Superior temporal gyrus (tissue), 1 donor: Measurements from ENCODE around the gene GULP1.
A peak's percentile ranks its signal among the peaks of the same experiment; 100 is the strongest.

ENCODE experiments used
- DNase-seq: peaks from one replicate; pipeline ENCODE4 v3.0.0-alpha.2; 2016; ENCODE audit errors: extremely low spot score

Gene GULP1

GRCh38 chr2:188322569-188323551, 31.2 kb downstream of the GULP1 start:
- DNase-seq, result no peak

- DNase-seq, result no peak
These were observed 32.4 kb downstream of the GULP1 start for GRCh38 chr2:188324067-188324466.

DNA sequence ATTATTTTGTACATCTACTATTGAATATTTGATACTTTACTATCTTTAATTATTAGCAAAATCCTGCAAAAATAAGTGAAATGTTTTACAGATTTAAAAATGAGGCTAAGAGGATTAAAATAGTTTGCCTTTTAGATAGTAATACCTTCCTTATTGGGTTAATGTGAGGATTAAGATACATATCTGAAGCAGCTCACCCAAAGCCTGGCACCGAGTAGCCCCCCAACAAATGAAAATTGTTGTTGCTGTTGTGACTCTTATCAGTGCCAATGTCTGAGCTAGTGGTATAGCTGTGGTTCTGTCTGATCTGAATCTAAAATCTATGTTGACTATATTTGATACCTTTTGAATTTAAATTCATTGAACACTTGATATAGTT, 34.6 kb downstream of the GULP1 start:
- DNase-seq, result no peak

DNA sequence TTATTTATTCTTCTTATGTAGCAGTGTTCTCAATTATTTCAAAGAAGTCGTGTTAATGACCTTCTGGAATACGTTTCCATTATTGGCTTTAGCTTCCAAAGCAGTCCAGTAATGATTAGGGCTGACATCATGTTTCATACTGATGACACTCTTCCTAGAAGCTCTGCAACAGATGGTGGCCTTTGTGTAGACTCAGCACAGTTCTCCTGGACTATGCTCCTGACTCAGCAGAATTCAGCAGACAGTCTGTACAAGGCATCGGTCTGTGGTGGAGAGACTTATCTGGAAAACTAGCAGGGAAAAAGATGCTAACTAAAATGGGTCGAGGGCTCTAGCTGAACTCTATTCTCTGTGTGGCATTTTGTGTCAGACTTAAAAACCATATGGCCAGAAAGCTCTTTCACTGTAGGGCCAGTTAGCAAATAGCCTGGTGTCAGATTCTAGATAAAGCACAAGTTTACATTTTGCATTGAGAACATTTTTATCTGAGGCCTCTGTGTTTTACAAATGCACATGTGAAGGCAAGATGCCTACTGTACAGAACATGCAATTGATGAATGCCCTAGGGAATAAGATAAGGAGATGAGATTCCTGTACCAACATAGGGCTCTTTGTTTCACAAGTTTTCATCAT, 35.1 kb downstream of the GULP1 start:
- DNase-seq, result no peak

DNA sequence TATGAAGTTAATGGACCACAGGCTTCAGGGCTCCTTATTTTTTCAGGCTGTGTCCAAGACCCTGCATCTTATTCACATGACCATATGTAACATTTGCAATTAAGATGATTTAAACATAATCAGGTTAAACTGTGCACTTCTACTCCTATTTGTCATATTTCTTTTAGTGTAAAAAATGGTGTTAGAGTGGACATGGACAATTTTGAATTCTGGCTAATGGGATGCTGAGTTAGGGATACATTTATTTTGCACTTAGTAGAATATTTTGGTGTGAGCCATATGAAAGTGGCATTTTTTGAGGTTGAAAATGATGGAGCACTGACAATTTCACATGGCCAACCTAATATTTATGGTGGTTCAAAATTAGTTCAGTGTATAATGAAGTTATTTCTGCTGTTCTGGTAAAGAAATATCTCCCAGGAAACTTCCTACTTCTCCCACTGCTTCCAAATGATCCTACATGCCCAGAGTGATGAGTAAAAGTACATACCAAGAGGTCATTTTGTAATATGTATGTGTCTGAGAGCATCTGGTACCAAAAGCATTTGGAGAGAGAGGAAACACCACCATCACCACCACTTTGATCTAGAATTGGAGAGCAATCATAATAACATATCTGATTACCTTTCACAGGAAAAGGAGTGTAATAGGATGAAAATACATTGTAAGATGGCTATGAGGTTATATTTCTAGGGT, 36.0 kb downstream of the GULP1 start:
- DNase-seq, result no peak

GRCh38 chr2:188328419-188328818, 36.7 kb downstream of the GULP1 start:
- DNase-seq, result no peak

- no peak for DNase-seq
These were observed 38.8 kb downstream of the GULP1 start for GRCh38 chr2:188330316-188331053.

DNA sequence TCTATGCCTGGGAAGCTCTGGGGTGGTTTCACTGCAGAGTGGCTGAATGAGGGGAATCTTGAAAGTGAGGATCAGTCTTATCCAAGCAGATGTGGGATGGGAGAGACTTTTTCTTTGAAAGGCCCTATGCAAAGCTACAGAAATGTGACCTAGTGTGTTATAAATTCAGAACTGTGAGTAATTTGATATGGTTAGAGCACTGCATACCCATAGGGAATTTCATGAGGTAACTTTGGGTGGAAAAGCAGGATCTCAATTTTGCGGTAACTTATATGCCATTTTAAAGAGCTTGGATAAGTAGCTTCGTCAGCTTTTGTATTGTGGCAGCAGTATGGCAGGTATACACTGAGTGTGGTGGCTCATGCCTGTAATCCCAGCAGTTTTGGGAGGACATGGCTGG, 40.9 kb downstream of the GULP1 start:
- no peak for DNase-seq

DNA sequence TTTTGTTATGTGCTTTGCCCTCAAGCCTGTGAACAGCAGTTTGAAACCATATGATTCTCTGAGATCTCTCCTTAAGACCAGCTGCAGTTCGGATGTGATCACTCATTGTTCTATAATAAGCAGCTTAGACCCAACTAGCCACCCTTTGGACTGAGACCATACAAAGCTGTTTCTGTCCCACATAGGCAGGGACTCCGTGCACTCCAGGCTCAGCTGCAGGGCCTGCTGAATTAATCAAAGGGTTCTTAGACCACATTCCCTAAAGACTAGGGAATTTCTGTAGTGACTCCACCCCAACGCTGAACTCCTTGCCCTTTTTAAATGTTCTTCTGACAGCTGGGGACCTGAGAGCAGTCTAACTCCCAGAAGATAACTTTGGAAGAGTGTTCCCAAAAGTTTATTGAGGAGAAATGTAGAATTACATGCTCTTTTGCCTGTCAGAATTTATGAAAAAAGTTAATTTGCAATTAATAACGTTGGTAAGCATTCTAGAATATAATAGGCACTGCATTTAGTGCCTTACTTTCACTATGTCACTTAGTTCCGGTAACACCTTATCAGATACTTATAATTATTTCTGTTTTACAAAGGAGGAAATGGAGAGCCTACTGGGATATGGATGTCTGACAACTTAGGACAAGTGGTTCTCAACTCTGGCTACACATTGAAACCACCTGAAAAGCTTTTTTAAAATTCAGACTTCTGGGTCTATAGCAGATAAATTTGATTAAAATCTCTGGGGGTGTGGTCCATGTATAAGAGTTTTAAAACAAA, 42.3 kb downstream of the GULP1 start:
- DNase-seq, result peak; percentile 43

DNA sequence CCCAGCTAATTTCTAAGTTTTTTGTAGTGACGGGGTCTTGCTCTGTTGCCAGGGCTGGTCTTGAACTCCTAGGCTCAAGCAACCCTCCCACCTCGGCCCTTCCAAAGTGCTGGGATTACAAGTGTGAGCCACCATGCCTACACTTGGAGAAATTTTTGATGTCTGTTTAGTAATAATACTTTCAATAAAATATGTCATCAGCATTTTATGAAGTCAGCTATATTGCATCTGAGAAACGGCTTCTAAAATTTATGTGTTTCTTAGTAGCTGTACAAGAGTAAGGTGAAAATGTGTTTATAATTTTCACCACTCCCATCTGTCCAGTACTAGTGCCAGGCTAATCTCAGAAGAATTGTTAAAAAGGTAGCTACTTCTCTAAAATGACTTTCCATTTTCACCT, 46.8 kb downstream of the GULP1 start:
- no peak for DNase-seq

DNA sequence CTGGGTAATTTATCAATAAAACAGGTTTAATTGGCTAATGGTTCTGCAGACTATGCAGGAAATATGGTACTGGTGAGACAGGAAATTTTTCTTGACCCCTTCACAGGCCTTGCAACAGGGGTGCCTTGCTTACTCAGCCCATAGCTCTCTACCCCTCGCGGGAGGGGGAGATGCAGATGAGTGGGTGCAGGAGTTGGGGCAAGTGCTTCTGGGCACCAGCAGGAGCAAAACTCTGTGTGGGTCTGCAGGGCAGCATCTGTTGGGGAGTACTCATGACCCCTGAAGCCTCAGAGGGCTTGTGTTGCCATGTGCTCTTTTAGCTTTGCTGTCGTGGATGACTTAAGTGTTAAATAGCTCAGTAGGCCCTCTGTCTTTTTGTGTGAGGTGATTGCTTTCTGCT, 48.6 kb downstream of the GULP1 start:
- no peak for DNase-seq

- DNase-seq, result no peak
These were observed 53.3 kb downstream of the GULP1 start for GRCh38 chr2:188345020-188345419.

DNA sequence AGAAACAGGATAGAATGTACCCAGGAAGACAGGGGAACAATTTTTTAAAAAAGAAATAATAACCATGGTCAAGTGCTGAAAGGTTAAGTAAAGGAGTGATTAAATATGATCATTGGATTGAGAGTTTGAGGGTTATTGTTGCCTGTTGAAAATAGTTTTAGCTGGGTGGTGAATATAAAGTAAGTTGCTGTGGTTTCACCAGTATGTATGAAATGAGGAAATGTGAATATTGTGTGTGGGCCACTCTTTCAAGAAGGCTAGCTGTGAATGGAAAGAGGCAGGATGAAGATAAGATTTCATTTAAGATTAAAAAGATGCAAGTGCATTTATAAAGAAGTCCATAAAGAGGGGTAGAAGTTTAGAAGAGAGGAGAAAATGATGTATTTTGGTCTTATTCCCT, 53.8 kb downstream of the GULP1 start:
- no peak for DNase-seq

- no peak for DNase-seq
These were observed 54.3 kb downstream of the GULP1 start for GRCh38 chr2:188345831-188346458.

GRCh38 chr2:188349019-188349418, 57.3 kb downstream of the GULP1 start:
- DNase-seq, result no peak

- DNase-seq, result no peak
These were observed 61.6 kb downstream of the GULP1 start for GRCh38 chr2:188353282-188353681.

- no peak for DNase-seq
These were observed 69.0 kb downstream of the GULP1 start for GRCh38 chr2:188360485-188361263.

GRCh38 chr2:188364033-188364630, 72.5 kb downstream of the GULP1 start:
- no peak for DNase-seq

DNA sequence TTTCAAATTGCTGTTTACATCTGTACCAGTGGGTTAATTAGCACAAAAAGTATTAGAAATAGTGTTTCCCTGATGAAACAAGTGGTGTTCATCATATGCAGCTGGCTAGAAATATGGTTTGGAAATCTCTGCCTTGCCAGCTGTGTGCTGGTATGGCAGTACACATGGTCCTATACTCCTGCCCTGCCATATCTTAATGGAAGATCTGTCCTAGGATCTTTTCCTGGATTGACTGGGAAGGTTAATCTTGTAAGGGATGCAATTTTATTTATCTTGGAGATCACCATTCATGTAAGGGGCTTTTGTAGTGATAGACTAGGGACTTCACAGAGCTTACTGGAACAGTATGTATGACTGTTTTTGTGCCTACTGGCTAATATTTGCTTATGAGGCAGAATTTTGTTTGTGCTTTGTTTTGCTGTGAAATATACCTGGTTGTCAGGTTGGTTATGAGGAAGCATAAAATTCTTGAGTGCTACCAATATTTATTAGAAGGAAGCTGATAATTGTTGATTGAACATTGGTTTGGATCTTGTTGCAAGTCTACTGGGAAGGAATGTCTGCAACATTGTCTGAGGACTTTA, 73.5 kb downstream of the GULP1 start:
- DNase-seq, result no peak
